Activated effector memory CD4-positive, alpha-beta T cell treated with Interleukin-2 at 50 U/mL for 16 hours (primary cell): ENCODE measurements around the gene SNX13.
"Not testable (repeated sequence)": the region's sequence is repeated elsewhere in the genome, so short reads cannot be mapped to it uniquely, and the experiment has no call there.

Experiments used
- DNase-seq: peaks from one replicate; pipeline ENCODE4 v3.0.0-alpha.2; 2020

SNX13 gene

DNA sequence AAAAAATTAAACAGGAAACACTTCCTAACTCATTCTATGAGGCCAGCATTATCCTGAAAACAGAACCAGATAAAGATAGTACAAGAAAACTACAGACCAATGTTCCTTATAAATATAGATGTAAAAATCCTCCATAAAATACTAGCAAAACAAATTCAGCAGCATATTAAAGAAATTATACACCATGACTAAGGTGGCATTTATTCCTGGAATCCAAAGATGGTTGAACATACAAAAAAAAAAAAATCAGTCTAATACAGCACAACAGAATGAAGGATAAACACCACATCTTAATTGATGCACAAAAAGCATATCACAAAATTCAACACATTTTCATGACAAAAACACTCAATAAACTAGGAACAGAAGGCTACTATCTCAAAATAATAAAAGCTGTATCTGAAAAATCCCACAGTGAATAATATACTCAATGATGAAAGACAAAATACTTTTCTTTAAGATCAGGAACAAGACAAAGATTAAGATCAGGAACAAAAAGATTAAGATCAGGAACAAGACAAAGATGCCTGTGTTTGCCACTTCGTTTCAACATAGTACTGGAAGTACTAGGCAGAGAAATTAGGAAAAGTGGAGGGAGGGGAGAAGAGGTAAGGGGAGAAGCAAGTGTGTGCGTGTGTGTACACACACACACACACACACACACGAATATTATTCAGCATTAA is 95.6 kb downstream of the SNX13 start:
- DNase-seq, result no peak

DNA sequence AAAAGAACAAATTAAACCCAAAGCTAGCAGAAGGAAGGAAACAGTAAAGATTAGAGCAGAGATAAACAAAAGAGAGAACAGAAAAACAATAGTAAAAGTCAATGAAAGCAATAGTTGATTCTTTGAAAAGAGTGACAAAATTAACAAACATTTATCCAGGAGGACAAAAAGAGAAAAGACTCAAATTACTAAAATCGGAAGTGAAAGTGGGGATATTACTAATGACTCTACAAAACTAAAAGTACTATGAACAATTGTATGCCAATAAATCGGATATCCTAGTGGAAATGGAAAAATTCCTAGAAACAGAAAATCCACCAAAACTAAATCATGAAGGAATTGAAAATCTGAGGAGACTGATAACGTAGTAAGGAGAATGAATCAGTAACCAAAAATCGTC is 96.3 kb downstream of the SNX13 start:
- DNase-seq, result no peak

DNA sequence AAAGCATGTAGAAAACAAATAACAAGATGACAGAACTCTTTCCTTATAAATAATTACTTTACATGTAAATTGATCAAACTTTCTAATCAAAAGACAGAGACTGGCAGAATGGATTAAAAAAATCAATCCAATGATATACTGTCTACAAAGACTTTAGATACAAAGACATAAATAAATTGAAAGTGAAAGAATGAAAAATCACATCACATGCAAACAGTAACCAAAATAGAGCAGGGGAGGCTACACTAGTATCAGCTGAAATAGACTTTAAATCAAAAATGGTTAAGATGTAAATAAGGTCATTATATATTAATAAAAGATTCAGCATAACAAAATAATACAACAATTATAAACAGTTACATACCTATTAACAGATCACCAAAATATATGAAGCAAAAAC is 97.3 kb downstream of the SNX13 start:
- no peak for DNase-seq

DNA sequence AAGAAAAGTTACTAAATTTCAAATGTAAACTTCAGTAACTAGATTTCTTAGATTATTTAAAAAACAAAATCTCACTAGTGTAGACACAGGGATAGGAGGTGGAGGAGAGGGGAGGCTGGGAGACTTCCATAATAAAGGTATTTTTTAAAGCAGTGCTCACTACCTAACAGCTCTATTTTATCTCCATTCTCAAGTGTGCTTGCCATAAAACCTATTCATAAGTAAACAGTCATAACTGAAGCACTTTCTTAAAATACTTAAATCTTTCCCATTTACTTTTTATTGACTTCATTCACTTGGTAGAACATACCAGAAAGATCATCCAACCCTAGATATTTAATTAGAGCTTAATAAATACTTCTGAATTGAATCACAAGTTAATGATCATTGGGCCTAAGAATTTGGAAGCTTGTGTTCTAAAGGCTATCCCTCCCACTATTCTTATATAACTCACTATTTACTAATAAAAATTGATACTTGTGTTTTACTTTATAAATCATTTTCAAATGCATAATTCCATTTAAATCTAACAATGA is 107.4 kb downstream of the SNX13 start:
- DNase-seq, result no peak

DNA sequence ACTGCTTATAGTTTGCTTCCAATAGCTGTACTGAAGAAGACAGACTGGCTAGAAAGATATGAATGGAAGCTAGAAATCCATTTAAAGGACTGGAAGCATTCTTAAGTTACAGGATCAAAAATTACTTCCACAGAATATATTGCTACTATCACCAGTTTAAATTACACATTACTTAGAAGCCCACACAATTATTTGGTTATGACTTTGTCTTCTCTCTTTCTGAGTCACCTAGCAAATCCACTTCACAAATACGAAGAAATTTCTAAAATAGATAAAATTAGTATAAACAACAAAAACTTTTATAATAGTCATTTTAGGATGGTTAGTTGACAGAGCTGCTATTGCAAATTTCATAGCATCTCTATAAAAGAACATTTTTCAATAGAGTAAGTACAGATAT is 108.1 kb downstream of the SNX13 start:
- DNase-seq, result no peak

DNA sequence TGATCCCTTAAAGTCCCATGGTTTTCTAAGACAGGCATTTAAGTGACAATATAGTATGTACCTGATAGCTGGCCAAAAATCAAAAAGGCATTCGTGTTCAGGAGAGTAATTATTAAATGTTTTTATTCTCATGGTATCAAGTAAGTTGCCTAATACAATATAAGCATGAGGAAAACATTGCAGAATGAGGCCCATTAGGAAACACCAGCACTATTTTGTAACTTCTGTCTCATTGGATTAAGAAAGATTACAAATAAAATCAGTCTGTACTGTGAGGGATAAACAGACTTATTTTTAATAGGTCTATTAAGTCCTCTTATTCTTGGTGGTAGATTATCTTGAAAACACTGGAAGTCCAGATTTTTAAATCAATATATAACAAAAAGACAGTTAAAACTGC is 110.1 kb downstream of the SNX13 start:
- no peak for DNase-seq

DNA sequence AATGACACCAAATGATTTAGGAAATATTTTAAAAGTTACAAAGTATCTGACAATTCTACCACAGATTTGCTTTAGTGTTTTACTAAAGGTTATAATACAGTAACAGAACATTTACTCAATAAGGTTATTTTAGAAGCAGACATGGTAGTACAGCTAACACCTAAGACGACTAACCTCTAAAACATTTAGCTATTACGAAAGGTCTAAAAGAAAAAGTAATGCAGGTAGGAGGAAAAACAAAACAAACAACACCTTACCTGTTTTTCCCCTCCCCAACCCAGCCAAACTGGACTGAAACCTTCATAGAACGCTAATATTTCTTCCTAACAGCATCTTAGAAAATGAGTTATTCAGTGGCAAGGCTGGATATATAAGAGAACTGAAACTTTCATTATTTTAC is 111.3 kb downstream of the SNX13 start:
- no peak for DNase-seq

DNA sequence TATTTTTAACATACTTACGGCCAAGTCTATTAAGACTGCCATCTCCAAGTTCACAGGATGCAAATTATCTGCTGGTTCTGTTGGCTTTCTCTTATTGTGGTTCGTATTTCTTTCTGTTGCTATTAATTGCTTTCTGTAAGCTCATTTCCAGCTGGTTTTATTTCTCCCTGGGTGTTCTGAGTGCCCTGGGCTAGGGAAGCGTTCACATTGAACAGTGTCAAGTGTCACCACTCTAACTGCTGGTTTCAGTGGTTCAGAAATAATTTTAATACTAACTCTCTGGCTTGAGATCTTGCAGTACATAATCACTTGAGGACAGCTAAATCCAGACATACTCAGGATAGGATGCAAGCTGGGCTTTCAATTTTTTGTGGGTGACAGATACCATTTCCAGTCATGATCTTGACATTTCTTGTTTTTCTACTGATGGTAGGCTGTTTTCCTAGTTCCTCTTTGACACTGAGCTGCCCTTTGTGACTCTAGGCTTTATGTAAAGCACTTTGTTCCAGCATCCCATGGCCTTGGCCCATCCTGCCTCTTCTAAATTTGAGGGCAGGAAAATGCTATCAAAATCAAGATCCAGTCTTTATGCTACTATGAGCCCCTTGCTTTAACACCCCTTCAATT is 117.6 kb downstream of the SNX13 start:
- no peak for DNase-seq

DNA sequence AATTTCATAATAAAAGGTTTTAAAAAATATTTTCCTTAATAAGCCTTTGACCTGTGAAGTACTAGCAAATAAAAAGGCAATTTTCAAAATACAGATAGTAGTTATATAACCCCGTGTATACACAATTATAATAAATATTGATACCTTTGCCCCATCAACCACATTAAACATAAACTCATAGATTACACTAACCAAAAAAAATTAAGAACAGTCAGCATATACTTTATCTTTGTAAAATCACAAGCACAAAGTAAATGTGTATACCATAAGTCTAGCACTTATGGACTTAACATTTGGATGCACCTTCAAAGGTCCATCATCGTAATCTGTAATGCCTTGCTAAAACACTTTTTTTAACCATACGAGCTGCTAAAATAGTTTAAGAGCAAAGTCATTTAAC is 123.4 kb downstream of the SNX13 start:
- no peak for DNase-seq

DNA sequence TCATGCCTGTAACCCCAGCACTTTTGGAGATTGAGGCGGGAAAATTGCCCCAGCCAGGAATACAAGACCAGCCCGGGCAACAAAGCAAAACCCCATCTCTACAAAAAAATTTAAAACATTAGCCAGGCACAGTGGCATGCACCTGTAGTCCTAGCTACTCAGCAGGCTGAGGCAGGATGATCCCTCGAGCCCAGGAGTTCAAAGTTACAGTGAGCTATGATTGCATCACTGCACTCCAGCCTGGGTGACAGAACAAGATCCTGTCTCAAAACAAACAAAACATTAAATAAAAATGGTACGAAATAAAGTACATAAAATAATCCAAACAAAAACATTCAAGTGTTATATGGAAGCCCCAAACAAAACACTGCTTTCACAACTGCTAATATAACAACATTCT is 125.0 kb downstream of the SNX13 start:
- DNase-seq, result no peak

DNA sequence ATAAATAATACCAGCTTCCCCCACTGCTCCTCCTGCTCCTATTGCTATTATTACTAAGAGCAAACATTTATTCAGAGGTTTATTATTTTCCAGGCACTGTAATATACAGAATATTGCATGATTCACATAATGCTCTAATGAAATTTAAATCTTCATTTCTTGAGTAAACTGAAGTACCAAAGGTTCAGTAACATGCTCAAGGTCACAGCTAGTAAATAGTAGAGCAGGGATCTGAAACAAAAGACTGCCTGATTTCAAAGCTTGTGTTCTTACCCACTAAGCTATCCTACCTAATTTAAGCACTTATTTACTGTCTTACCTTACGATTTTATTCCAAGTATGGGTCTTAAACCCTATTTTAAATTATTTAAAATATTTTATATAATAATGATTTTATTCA is 126.2 kb downstream of the SNX13 start:
- no peak for DNase-seq

DNA sequence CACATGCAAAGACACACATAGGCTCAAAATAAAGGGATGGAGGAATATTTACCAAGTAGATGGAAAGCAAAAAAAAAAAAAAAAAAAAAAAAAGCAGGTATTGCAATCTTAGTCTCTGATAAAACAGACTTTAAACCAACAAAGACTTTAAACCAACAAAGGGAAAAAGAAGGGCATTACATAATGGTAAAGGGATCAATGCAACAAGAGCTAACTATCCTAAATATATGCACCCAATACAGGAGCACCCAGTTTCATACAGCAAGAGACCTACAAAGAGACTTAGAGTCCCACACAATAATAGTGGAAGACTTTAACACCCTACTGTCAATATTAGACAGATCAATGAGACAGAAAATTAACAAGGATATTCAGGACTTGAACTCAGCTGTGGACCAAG is 131.1 kb downstream of the SNX13 start:
- DNase-seq, result not testable (repeated sequence)

DNA sequence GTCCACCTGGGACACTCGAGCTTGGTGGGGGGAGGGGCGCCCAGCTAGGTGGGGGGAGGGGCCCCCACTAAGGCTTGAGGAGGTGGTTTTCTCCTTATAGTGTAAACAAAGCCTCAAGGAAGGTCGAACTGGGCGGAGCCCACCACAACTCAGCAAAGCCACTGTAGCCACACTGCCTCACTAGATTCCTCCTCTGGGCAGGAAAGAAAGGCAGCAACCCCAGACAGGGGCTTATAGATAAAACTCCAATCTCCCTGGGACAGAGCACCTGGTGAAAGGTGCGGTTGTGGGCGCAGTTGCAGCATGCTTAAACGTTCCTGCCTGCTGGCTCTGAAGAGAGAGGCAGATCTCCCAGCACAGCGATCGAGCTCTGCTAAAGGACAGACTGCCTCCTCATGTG is 133.1 kb downstream of the SNX13 start:
- DNase-seq, result no peak

DNA sequence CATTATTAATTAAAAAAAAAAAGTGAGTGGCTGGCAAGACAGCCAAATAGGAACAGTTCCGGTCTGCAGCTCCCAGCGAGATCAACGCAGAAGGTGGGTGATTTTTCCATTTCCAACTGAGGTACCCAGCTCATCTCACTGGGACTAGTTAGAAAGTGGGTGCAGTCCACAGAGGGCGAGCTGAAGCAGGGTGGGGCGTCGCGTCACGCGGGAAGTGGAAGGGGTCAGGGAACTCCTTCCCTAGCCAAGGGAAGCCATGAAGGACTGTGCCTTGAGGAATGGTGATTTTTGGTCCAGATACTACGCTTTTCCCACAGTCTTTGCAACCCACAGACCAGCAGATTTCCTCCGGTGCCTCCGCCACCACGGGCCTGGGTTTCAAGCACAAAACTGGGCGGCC is 133.7 kb downstream of the SNX13 start:
- DNase-seq, result no peak

DNA sequence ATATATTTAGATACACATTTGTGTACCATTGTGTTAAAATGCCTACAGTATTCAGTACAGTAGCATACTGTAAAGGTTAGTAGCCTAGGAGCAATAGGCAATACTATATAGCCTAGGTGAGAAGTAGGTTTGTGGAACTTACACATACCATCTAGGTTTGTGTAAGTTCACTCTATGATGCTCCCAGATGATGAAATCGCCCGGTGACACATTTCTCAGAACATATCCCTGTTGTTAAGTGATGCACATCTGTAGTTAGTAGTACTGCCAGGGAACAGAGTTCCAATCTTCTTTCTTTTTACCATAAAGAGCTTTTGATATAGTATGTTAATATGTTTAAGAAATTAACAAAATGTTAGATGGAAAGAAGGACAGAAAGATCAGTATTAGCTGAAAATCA is 138.2 kb downstream of the SNX13 start:
- no peak for DNase-seq

DNA sequence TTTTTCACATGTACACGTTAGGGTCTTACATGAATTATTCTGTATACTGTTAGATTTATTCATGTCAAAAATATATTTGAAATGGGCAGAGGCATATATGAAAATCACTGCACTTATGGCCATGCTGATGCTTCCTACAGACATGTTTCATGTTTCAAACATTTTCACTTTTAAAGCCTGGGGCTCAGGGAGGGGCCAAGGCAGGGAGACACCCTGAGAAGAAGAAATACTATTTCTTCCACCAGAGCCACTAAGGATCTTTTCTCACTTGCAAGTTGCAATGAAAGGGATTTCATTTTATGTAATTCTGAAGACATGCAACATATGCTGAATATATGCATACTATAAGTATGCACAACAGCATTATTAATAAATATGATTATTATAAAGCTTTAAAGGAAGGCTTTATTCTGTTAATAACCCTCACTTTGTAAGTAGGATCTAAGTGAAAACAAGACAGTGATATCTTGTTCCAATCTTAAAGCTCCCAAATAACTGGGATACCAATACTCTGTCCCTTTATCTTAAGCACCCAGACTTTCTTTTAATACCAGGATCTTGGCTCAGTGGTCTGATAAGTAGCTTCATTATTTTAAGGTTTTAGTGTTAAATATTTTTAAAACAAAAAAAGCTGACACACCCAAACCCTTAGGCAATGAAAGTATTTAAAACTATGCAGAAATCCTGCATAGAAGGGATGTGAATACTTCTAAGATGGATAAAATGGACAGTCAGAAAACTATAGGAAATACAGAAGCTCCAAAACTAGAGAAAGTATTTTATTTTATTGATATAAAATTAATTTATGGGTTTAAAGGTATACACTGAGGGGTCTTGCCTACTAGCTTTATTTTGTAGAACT is 148.0 kb downstream of the SNX13 start:
- DNase-seq, result no peak

DNA sequence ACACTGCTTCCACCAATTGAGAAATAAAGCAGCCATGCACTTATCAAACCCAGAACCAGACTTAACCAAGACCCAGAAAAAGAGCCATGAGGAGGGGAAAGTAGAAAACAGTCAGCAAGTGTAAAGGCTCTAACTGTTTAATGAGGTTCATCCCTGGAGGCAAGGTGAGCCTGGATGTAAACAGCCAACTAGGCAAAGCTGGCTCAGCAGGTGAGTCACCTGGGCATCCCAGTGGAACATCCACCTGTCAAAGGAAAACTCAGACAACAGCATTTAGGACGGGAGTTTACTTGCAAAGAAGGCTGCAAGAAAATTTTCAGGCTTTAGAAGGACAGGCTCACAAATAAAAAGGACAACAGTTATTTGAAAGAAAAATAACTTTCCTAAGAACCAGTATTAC is 153.0 kb downstream of the SNX13 start:
- no peak for DNase-seq

DNA sequence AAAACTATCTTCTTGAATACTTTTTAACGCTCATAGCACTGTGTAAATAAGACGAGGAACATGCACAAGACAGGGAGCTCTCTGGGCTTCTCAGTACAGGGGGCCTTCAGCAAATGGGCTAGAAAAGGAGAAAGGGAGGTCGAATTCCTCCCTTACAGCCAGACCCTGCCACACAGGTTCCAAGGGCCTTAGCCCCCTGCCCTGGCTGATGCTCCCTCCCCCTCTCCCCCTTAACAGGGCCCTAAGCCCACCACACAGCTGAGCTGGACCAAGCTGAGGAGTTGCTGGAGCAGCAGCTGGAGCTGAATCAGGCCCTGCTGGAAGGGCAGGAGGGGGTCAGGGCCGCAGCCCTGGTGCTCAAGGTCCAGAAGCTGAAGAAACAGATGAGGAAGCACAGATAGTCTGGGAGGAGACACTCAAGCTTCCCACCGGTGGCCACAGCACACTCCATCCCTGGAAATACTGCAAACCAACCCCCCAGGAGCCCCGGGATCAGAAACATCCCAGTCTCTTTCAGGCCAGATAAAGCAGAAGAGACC is 153.9 kb downstream of the SNX13 start:
- no peak for DNase-seq

DNA sequence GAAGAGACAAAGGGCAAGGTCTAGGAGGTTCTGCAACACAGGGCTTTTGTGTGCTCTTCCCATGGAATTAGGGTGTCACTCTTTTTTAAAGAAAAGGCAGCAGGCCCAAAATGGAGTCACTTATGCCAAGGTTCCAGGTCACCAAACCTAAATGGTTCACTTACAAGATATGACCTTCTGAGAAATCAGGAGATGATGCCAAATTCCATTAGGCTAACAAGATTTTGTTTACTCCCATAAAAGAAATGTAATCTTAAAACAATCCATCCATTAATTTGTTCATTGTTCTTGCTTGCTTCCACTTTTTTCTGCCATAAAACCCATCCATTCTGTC is 158.1 kb downstream of the SNX13 start:
- DNase-seq, result no peak

DNA sequence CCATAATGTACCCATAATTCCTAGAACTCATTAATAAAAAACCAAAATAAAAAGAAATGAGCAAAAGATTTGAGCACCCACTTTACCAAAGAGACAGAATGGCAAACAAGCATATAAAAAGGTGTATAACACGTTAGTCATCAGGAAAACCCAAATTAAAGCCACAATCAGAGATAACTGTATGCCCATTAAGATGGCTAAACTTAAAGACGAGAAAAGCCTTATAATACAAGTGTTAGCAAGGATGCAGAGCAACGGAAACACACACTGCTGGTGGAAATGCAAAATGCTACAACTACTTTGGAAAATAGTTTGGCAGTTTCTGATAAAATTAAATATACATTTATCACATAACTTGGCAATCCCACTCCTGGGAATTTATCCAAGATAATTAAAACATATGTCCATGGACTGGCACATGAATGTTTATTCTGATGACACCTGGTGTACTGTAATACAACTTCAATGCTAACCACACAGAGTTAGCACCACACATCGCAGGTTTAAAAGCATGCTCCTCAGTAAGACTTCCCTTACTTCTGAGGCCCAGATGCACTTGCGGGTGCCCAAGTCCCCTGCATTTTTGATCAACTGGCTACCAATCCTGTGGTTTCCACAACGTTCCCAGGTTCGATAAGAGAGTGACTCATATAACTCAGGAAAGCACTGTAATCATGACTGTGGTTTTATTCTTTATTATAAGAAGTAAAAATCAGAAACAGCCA is 158.6 kb downstream of the SNX13 start:
- no peak for DNase-seq

DNA sequence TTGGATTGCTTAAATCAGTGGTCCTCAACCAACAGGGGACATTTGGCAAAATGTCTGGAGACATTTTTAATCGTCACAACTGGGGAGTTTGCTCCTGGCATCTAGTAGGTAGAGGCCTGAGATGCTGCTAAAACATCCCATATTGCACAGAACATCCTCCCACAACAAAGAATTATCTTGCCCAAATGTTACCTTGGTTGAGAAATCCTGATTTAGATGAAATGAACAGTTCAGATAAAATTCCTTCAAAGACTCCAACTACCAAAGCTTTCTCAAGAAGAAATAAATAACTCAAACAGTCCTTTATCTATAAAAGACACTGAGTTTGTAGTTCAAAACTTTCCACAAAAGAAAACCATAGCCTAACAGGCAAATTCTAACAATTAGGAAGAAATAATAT is 160.9 kb downstream of the SNX13 start:
- no peak for DNase-seq

DNA sequence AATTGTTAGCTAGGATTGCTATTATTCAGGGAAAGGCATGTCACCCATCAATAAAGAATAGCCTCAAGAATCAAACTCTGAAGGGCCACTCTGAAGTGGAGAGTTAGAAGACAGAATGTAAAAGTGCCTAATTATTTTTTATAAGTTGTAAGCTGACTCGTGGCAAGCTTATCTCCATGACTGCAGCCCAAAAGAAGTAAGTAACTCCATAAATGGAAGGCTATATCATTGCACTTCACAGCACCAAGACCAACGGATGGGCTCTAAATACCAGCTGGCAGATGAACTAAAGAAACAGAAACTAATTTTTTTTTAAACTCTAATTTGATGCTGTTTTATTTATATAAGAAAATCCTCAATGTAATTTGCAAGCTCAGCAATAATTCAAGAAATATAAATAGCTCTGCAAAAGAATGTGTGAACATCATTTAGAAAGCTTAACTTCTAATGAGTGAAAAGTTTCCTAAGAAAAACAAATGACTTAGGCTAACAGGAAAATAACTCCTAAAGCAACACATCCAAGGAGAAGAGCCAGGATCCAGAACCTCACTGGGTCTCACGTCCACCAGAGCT is 165.5 kb downstream of the SNX13 start:
- no peak for DNase-seq

DNA sequence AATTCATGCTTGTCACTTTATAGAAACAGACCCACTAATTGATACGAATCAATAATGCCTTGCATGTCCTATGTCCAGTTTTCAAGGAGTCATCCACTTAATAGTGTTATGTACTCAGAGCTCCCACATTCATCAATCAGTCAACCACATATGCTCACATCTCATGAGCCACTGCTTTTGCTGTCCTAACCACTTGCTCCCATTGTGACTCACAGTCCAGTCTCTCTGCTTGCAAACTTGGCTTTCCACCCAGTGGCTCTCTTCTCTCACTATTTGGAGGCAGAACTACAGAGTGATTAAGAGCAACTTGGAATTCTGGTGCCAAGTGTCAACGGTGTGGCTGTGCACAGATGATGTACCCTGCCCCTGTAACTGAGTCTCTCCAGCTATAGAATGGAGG is 166.0 kb downstream of the SNX13 start:
- DNase-seq, result no peak
